NCI-H510A (cell line): ENCODE measurements around the gene DRAM1.

ENCODE experiments used
- DNase-seq: peaks from one replicate; lab custom pipeline; 2025; lab: John Stamatoyannopoulos, UW

DRAM1 gene

DNA sequence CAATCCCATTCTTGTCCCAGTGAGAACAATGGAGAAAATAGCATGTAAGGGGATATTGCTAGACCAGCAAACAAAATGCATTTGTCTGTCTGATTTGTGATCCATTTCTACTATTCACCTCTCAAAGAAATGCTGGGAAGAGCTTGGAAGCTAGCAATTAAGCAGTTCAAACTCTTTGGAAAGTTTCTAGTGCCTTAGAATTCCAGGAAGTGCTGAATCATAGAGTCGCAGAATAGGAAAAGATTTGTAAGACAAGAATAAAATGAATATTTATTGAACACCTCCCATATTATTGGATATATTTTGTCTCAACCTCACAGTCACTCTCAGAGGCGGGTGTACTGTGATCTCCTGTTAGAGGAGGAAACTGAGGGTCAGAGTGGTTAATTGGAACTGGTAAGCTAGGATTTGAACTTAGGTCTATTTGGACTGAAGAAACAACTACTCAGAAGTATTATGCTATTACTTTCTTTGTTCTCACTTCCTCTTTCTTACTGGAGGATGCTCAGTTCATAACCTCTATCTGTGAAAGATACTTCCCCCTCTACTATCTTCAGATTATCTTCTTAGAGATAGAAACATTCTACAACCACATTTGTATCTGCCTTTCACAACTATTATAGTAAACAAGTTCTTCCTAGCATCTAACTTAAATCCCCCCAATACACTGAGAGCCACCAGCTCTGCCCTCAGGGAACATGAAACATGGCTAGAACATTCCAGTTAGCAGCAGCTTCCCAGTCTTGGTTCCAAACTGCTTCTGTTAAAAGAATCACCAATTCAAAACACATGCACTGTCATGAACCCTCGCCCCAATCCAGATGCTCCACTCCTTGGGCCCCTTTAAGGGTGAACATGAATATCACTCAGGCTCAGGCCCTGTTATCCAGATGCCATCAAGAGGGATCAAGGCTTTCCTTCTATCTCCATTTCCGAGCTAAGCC is 64.2 kb downstream of the DRAM1 start:
- no peak for DNase-seq

GRCh38 chr12:101942250-101942605 is 64.8 kb downstream of the DRAM1 start:
- no peak for DNase-seq

DNA sequence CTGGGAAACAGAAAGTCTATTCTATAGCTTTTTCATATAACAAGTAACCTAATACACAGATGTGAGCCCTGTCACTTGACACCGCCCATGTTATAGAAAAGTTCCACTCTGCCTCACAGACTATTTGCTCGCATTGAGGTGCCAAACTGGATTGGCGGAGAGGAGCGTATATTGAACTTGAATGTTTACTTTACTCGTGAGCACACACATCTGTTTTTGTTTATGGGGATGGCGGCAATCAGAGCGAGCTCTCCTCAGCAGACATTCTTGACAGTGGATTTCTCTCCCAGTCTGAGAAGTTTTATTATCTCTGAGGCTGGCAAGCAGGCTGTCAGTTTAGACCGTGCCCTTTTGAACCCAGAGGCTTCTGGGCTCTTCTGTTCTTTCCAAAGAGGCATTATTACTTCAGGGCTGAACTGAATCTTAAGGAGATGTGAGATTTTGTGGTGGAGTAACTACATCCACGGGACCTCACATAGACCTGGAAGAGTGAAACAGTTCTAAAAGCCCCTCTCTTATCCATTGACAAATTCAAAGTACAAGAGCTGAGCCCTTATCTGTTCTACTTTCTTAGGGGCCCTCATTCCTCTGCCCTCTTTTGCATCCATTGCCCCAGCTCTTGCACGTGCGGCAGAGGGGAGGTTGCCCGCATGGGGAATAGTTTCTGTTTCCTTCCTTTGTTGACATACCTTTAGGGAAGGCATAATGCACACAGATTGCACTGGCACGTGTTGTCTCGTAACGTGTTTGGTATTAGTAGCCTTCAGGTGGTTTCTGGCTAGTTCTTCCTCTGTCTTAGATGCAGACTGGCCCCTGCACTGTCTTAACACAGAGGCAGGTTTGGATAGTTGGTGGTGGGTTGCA is 68.2 kb downstream of the DRAM1 start:
- peak; percentile 80 for DNase-seq

DNA sequence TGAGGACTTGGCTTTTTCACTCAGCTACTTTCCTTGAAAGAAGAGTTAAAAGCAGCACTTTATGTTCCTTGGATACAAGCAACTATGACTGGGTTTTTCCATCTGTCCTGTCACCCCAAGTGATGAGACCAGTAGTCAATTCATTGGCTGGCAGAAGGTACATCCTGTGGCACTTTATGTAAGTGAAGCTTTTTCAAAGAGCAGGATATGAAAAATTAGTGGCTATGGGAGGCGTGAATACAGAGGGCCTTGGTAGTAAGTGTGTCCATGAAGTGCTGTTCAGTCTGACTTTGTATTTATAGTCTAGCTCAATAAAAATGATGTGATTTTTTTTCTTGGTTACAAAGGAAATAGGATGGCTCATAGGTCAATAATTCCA is 68.8 kb downstream of the DRAM1 start:
- DNase-seq = no peak

GRCh38 chr12:101947316-101947715 is 69.9 kb downstream of the DRAM1 start:
- no peak for DNase-seq

GRCh38 chr12:101948365-101948764 is 71.0 kb downstream of the DRAM1 start:
- DNase-seq = no peak

DNA sequence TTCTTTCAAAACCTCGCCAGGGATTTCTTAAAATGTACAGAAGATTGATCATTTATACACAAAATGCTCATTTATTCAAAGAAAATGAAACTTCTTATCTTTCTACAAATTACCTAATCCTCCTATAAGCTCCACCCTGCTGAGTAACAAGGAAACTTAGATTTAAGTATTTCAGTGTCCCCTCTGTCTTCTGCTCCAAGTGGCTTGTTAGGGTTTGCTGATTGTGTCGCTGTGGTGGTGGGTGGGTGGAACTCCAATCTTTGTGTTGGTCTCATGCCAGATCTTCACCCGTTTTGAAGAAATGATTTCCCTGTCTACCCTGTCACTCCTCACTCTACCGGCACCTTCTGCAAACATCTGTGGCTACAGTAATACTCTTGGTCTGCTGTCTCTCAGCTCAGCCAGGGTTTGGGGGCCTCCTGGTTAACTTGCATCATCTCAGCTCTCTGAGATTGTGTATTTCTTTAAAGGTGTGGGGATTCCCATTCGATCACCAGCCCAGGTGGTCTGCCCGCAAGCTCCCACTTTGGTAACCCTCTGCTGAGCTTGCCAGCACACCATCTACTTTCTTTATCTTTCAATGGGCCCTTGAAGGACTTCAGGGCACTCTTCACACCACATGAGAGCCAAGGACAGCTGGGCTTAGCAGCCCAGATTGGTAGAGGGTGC is 73.8 kb downstream of the DRAM1 start:
- no peak for DNase-seq

DNA sequence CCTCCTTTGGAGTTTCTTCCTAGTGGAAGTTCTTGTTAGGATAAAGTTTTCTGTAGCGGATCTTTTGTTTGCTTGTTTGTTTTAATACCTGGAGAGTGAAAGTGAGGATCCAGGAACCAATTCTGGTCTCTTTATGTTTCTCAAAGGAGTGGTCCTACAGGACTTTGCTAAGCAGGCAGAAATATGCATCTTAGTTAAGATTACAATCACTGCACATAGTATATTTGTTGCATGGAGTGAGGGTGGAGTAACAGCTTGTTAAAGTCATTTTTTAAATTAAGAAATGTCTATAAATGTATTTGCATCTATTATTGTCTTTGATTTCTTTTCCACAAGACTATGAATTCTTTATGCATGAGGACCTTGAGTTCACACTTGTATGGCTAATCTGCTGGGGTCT is 76.7 kb downstream of the DRAM1 start:
- DNase-seq = no peak

DNA sequence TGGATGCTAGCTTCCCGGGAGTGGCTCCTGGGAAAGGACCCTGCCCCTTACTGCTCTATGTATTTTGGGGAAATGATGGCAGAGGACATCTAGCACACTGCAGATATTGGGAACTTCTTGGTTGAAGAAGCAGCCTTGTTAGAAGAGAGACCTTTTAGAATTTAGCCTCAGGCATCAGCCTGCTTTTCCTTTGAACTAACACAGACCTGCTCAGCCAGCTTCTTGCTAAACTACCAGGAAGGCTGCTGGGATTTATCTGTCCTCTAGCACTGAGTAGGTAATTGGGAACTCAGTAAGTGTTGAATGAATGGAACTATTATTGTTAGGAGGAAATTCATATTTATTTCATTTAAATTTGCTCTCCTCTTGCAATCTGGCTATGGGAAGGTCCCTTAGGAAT is 77.3 kb downstream of the DRAM1 start:
- DNase-seq = no peak

- no peak for DNase-seq
Measured at GRCh38 chr12:101957252-101957959, 80.0 kb downstream of the DRAM1 start.

DNA sequence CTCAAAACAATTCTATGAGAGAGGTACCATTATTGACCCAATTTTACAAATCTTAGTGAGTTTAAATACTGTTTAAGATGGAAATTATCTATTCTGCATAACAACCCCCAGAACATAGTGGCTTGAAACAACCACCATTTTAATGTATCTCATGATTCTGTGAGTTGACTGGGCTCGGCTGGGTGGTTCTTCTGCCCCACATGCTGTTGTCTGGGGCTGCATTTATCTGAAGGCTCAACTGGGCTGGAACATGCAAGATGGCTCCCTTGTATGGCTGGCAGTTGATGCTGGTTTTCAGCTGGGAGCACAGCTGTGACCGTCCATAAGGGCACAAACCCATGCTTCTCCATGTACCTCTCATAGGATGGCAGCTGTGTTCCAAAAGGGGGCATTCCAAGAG is 82.2 kb downstream of the DRAM1 start:
- DNase-seq = no peak

DNA sequence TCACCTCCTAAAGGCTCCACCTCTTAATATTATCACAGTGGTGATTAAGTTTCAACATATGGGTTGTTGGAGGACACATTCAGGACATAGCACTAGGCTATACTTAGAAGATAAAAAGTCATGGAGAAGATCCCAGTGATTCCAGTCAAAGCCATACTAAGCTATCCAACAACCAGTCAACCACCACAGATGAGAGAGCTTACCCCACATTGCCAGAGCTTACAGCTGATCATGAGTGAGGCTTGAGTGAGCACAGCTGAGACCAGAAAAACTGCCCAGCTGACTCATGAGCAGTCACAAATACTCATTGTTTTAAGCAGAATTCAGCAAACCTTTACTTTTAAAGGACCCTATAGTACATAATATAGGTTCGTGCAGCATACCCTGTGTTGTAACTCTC is 85.1 kb downstream of the DRAM1 start:
- DNase-seq = no peak

DNA sequence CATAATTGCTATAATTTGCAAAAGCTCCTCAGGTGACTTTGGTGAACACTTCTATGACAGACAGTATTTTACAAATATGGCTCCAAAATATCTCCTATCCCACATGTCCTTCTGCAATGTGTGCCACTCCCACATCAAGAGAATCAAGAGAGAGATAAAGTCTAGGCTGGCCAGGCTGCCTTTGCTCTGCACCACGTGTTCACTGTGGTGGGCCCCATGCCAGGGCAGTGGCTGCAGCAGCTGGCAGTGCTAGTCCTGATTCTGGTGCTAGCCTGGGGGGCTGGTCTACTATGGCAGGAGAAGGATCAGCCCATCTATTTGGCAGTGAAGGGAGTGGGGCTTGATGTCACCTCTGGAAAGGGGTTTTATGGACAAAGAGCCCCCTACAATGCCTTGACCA is 86.3 kb downstream of the DRAM1 start:
- no peak for DNase-seq

GRCh38 chr12:101966496-101966895 is 89.1 kb downstream of the DRAM1 start:
- DNase-seq = no peak

DNA sequence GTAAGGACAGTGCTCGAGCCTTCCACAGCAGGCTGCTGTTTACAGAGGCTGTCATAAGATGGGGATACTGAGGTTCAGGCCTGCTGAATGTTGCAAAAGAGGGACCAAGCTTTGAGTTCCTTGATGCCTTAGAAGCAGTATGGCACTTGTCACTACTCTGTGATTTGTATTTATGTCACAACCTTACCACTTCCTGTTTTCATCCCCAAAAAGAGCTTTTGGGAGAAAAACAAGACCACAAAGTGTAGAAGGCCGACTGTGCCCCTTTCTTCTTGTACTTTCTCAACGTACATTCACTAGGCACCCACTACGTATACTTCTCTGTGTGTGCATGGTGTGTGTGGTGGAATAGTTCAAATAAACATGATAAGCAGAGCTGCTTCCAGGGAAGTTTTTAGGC is 90.1 kb downstream of the DRAM1 start:
- no peak for DNase-seq

DNA sequence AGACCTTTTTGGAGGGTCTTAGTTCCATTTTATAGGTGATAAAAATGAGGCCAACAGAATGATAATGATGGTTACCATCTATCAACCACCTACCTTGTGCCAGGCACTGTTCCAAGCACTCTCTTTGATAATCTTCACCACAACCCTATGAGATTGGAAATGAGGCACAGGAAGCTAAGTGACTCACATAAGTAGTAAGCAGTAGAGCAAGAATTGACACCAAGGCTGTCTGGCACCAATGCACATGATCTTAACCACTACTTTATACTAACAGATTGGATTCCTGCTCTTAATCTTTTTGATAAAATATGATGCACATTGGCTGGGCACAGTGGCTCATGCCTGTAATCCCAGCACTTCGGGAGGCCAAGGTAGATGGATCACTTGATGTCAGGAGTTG is 91.4 kb downstream of the DRAM1 start:
- no peak for DNase-seq
